GM19193 (cell line): ENCODE results near the gene MYNN.

Experiments
- POLR2A ChIP-seq: IDR thresholded peaks from 4 replicates; pipeline ENCODE4 v1.6.1; 2011; ENCODE audit not compliant: insufficient read depth, insufficient read length; ENCODE audit errors: extremely low read depth

MYNN gene

DNA sequence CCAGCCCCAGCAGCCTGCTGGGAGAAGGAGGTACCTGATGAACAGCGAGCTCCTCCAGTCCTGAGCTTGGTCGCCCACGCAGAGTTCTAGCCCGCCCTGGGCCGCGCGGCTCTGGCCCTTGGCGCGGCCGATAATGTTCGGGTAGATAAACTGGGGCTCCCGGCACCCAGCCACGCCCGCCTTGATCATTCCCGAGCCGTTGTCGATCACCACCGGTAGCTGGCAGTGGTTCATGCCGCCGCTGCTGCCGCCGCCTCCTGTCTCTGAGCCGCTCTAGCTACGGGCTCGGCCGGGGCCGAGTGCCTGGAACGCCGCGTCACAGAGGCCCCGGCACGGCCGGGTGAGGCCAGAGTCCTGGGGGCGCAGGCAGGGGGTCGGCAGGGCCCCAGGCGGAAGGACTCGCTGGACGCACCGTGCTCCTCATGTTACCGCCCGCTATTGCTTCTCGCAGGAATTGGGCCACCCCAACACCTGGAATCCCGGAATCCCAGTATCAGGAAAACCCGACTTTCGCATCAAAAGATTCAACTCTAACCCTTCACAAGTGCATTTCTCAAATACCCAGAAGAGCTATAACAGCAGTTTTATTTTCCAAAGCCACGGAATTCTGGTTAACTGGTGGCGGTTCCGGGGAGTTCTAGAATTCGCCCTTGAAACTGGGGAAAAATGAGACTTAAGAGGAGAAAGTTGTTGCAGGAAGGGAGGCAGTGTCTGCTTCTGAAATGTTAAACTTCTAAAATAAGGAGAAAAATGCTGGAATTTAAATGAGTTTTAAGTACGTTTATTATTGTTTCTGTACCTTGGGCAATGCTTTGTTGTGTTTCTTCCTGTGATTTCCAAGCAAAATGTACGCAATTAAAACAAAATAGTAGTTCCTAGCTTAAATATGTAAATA, 3.7 kb upstream of the MYNN start, which contains the start of gene ACTRT3:
ACTRT3 (minus strand) TSS at position 275 of the 895 bp plus-strand sequence; CDS start at position 234, 41 bp downstream.
- peak; percentile 46 for TF ChIP-seq POLR2A

DNA sequence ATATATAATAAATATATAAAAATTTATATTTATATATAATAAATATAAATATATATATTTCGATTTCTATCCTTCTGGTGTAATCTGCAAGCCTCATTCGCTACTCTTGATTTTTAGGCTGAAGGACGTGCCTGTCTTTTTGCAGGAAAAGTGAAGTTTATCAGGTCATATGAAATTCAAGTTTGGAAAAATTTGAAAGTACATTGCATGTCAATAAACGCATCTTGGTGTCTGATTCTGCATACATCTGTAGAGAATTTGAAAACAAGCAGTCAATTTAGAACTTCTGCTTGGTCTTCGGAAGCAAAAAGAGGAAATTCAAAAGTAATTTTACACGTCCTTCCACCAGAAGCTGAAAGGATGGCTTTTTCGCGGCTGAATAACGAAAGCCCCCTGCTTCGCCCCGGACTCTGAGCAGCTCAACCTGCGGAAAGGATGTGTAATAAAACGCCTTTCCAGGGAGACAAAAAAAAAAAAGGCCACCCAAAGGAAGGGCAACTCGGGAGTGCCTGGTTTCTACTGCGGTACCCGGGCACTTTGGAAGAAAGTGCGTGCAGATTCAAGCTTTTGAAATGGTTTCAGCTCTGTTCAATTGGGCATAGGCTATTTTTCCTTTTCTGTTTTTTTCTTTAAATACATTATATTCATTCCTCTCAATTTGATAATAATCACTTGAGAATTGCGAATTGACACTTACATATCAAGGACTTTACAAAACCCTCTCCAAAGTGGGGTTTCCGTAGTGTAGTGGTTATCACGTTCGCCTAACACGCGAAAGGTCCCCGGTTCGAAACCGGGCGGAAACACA, 1.5 kb upstream of the MYNN start:
- TF ChIP-seq POLR2A = no peak

DNA sequence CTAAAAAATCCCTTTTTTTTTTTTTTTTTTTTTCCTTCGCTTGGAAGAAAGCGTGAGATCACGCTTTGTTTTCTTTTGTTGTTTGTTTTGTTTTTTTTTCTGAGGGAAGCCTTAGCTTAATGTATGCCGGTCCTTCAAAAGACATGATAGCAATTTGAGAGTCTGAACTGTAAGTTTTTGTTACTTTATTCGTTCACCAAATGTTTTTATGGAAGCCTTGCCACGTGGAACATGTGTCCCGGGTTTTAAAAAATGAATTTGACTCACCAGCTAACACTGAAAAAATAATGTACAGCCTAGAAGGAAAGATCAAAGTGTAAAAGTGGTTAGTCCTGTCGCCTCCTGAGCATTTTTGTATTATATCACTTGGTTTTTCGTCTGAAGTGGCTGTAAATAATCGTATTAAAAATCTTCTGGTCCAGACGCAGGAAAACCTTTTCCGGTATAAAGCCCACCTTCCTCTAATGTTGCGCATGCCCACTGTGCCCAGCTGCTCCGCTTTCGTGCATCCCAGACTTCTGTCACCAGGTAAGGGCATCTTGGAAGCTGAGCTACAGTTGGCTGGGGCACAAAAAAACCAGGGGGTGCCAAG, 795 bp upstream of the MYNN start:
- no peak for TF ChIP-seq POLR2A

DNA sequence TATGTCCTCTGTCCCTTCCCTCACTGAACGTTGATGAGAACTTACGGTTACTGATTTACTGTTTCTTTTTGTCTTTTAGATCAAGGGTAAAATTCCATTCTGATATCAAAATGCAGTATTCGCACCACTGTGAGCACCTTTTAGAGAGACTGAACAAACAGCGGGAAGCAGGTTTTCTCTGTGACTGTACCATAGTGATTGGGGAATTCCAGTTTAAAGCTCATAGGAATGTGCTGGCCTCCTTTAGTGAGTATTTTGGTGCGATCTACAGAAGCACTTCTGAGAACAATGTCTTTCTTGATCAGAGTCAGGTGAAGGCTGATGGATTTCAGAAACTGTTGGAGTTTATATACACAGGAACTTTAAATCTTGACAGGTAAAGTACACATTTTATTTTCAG, 990 bp downstream of the MYNN start:
- no peak for TF ChIP-seq POLR2A

DNA sequence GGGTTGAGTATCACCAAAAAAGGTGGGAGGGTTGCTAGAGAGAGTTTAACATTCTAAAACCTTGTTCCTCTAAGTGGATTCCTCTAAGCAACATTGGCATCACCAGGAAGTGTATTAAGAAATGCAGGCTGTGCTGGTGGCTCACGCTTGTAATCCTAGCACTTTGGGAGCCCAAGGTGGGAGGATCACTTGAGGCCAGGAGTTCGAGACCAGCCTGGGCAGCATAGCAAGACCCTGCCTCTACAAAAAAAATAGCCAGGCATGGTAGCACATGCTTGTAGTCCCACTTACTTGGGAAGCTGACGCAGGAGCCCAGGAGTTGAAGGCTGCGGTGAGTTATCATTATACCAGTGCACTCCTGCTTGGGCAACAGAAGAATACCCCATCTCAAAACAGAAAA, 4.6 kb downstream of the MYNN start:
- no peak for TF ChIP-seq POLR2A

DNA sequence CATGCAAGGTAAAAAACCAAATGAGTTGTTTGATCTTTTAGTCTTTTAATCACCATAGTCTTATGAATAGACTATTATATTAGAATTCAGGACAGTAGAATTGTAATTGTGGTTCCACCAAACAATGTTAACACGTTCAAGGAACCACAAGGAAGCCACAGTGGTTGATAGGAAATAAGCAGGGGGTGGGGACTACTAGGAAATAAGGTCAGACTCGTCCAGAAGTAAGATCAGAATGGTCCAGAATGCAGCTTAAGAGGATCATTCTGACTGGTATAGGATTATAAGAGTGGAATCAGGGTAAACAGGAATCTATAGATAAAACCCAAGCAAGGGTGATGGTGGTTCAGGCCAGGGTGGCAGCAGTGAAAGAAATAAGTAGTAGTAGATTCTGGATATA, 7.5 kb downstream of the MYNN start:
- TF ChIP-seq POLR2A = no peak

DNA sequence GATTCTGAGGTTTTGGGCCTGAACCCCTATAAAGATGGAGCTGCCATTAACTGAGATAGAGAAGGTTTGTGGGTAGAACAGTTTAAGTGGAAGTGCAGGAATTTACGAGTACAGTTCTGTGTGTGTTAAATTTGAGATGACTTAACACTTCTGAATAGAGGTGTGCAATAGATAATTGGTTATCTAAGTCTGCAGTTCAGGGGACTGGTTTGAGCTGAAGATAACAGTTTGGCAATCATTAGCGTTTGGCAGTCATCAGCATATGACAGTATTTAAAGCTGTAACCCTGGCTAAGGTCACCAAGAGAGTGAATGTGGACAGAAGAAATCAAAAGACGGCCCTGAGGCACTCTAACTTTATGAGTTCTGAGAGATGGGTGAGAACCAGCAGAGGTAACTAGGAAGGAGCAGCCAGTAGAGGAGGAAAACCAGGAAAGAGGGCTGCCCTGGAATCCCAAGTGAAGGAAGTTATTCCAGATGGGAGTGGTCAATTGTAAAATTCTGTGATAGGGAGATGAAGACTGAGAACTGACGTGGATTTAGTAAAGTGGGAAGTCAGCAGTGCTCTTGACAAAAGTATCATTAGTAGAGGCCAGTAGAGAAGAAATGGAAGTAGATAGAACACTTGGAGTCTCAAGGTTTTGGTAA, 8.1 kb downstream of the MYNN start:
- TF ChIP-seq POLR2A = no peak

DNA sequence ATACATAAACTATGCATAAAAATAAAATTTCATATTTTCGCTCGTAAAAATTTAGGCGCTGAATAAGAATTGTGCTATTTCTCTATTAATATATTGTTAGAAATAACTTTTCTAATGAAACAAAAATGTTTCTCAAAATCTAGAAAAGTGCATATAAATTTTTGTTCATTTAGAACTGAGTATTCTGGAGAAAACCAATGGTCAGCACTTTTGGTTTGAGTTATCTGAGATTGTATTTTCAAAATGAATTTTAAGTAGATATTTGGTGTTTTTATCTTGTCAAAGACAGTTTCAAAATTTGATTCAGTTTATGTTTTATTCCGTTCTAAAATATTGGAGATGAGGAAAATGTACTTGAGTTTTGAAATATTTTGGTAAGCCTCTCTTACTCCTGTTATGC, 13.9 kb downstream of the MYNN start:
- TF ChIP-seq POLR2A = no peak

DNA sequence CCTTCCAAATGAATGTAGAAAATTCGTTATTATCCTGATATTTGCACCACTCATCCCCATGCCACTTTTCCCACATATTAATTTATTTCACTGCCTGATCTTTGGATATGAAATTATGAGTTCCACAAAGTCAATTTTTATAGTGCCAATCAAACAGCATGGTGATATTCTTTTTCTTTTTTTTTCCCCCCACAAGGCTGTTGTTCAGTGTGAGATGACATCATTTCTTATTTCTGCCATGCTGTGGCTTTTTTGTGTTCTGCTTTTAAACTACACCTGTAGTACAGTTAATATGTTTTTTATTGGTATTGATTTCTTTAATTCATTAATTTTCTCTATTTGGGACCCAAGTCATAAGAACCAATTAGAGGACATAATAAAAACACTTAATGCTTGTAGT, 14.6 kb downstream of the MYNN start:
- TF ChIP-seq POLR2A = no peak

DNA sequence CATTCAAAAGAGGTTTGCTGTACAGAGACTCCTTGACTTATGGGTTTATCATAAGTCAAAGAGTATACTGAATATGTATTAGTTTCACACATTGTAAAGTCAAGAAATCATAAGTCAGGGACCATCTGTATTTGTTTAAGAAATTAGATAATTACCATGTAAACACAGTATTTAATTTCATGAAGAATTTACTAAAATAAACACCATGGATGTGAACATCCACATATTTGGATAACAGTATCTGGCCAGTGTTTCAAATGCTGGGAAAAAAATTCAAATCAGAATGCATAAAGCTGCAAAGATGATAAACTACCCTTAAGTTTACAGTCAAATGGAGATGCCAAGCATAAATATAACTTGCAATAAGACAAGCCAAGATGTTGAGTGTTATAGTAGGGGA, 17.0 kb downstream of the MYNN start:
- no peak for TF ChIP-seq POLR2A

DNA sequence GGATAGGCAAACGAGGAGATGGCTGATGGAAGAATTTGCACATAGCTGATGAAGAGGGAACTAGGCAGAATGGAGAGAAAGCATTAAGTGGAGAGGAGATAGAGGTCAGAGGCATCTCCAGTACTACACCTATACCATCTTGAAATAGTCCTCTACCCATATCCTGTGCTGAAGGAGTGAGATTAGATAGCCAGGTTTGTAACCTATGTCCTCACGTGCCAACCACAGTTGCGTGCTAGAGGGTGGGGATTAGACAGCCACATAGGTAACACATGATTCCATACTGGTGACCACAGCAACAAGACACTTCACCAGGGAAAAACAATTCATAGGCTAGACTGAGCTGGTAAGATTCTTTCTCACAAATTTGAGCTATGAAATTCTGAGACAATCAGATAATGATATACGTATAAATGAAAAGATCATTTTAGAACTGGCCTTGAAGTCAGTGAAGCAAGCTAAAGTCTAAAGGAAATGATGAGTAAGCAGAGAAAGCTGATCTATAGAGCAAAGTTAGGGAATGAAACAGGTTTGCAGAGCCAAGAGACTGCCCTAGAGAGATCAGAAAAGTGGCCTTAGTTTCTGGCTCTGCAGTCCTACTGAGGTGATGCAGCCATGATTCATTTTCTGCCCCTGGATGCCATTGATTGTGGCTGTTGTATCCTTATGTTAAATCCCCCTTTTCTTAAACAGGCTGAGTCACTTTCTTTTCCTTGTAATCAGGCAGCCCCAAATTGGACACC, 17.7 kb downstream of the MYNN start:
- no peak for TF ChIP-seq POLR2A

DNA sequence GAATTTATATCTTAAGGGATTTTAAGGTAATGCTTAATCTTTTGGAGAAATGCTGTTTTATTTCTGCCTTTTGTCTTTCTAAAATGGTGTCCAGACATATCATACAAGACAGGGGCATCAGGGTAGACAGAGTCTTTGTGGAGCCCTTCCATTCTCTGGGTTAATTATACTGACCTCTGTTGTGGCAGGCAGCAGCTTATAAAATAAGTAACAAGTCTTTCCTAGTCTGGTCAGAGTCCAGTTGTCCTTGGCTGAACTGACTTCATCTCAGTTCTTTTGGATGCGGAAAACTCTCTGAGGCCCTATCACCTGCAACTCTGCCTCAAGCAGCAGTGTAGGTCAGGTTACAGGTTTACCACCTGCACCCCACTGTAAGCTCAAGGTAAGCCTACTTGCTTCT, 19.2 kb downstream of the MYNN start:
- no peak for TF ChIP-seq POLR2A

DNA sequence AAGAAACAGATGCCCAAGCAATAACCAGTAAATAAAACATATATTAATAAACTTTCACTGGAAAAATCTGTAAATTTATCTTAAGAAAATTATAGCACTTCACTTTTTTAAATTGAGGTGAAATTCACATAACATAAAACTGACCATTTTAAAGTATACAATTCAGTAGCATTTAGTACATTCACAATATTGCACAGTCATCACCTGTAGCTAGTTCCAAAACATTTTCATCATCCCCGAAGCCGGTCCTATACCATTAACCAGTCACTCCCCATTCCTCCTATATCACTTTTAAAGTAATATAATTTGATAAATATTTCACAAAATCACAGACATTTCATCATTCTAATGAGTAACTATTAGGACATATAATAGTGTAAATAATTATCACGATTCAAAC, 31.5 kb downstream of the MYNN start:
- no peak for TF ChIP-seq POLR2A

DNA sequence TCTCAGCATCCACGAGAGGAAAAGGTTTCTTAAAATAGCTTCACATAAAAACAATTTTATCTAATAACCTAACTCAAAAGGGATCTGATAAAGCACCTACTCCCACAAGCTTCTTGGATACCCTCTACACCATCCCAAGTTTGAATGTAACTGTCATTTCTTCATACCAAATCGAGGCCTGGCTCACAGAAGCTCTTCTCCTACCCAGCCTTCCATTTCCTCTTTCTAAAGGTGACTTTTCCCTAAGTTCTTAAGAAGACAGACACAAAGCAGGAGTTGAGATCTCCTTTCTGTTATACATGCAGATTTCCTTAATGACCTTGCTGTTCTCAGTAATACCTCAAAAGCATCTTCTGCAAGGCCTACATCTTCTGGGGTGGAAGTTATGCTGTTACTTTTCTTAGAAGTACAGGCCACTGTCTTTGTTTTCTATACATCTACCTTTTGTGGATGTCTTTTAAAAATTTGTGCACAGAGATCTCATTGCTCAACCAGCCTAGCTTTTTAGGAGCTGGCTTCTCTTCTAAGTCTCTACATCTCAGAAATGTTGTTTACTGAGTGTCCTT, 36.1 kb downstream of the MYNN start:
- TF ChIP-seq POLR2A = no peak
